Suppressor macrophage treated with lipopolysaccharide for 1 hour (primary cell): ENCODE results near the gene FBXO15.

Experiments used
- DNase-seq, 3 donors: peaks; one replicate each; pipeline ENCODE4 v3.0.0-alpha.2; 2020 to 2022

Gene FBXO15

DNA sequence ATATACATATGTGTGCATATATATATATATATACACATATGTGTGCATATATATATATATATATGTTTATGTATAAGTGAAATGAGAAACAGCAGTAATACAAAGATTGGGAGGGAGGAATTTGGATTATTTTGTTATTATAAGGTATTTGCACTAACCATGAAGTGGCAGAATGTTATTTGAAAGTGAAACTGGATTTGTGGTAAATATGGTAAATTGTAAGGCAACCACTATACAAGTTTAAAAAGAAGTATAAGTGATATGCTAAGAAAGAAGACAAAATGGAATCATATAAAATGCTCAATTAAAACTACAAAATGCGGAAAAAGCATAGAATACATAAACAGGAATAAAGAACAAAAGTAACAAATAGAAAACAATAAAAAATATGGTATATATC is 37.5 kb downstream of the FBXO15 start:
- no peak for DNase-seq

DNA sequence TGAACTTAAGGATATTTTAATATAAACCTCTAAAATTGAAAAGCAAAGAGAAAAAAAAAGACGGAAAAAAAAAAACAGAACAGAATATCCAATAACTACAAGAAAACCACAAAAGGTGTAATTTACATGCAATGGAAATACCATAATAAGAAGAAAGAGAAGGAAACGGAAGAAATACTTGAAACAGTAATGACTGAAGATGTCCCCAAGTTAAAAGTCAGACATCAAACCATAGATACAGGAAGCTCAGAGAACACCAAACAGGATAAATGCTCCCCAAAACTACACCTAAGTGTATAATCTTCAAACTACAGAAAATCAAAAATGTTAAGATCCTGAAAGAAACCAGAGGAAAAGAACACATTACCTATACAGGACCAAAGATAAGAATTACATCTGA is 39.2 kb downstream of the FBXO15 start:
- no peak for DNase-seq

DNA sequence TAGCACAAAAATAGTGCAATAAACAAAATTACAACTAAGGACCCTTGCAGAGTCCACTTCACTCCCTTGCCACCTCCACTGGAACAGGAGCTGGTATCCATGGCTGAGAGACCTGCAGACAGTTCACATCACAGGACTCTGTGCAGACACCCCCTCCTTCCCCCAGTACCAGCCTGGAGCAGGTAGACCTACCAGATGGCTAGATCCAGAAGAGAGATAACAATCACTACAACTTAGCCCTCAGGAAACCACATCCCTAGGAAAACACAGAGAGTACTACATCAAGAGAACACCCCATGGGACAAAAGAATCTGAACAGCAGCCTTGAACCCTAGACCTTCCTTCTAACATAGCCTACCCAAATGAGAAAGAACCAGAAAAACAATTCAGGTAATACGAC is 49.8 kb downstream of the FBXO15 start:
- DNase-seq = no peak

DNA sequence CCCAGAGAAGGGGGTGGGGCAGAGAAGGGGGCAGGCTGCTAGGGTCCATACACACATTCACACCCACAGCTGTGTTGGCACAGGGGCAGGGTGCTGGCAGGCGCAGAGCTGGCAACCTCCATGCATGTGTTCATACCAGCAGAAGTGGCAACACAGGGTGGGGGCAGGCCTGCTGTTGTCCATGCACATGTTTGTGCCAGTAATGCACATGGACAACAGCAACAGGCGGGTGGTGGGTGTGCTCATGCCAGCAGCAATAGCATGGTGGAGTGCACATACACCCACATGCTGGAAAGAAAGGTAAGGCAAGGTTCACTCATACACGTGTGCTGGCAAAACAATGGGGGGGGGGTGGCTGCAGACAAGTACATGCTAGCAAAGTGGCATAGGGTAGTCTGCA is 54.7 kb downstream of the FBXO15 start:
- no peak for DNase-seq

DNA sequence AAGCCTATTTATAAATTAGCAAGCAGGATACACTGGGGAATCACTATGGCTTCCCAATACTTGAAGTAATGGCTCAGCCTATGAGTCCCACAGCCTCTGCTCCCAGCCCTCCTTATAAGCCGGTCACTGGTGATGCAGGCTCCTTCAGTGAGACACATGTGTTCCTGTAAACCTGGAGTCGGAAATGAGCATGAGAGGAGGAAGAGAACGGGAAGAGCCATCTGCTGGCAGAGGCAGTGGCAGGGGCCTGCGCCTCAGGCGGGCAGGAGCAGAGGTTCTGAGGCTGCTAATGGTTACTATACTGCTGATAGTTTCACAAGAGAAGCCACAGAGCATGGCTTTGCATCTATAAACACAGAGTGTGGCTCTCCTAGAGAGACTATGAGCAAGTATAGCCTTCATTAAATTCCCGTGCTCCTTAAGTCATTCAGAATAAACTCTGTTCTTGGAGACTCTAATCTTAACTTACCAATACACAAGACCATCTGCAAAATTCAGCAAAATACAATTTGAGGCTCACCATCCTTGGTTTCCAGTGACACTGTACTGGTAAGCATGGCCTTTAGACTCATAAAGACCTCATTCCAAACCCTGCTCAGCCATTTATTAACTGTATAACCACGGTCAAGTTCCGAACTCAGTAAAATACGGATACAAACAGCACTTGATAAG is 63.3 kb downstream of the FBXO15 start:
- DNase-seq = no peak

DNA sequence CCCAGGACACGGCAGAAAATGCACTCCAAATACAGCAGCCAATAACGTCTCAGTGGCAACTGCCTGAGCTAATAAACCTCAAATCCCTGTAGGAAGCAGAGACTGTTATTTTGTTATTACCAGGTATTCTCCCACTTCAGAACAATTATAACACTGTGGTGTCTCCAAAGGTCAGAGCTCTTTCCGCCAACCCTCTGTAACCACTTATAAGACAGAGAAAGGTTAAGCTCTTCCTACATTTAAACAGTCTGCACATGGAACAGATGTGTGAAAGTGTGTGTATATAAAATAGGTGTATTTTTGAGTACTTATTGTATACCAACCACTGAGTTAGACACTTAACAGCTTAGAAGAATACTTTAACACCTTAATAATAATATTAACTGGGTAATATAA is 64.1 kb downstream of the FBXO15 start:
- DNase-seq = no peak

DNA sequence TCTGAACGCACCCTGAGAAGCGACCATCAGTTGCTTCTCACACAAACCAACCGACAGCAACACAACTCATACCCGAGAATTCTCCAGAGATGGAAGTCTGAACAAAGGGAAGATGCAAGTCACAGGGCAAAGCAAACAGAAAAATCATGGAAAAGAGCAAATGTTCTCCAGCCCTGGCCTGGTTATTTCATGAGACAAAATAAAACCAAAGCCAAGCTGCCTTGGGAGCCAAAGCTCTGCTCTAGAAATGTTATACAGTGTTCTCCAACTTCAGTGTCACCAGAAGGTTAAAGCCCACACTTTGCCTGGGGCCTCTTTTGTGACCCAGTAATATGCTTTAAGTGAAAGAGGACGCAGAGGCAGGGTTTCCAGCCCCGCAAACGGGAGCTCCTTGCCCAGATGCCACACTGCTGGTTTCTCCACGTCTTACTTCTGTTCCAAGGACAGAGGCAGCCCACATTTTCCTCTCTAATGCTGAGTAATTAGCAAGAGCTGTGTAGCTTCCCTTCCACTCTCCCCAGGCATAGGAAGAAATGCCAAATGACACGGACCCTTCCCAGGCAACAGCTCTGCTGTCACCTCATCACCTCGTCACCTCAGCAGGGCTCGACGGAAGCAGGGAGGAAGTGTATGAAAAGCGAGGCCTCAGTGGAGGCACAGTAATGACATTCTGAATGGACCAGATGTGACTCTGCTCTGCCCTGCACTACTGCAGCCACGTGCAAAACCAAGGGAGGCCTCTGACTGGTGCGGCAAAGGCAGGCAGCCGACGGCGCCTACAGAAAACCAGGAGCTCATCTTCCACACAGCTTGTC is 64.7 kb downstream of the FBXO15 start:
- no peak for DNase-seq

DNA sequence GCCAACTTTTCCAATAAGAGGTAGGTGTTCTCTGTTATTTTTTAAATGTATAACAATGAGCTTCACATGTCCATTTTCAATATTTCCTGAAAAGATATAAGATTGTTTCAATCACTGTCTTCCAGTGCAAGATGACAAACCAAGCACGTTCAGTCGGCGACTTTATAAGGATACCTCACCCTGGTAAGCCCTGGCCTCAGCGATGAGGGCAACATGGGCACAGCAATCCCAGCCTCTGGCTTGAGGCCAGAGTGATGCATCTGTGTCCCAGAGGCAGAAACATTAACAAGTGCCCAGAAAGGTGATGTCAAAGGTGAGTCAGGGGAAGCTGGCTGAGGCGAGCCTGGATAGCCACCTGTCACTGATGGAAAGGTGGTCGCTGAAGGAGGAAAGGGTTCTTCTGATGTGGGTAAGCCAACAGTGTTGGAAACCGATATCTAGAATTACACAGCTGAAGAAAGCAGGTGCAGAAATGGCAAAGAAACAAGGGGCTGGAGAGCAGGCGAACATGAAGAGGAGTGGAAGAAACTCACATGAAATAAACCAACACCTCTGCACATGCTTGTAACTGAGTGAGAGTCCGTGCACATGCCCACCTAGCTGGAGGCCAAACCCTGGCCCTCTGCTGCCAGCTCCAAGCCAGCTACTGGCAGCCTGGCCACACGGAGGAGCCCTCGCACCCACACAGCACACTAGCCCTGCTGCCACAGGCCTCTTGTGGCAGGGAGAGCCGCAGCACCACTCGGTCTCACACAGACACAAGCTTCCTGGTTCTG is 65.5 kb downstream of the FBXO15 start:
- peak; percentile 58 to 70 (median 59) for DNase-seq

DNA sequence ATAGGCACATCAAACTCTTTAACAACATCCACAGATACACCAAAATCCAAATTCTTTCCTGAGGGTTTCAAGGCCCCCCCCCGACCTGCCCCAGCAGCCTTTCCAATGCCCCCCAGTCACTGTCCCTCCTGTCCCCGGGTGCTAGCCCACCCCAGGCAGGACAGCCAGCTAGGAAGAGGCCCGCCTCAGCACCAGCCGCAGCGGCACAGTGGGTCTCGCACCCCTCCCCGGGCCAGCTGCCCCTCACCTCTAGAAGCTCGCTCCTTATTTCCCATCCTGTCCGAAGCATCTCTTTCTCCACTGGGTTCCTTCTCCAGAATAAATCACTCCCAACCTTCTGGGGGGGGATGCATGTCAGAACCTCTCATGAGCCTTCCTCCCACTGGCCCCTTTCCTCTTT is 69.4 kb downstream of the FBXO15 start:
- no peak for DNase-seq

DNA sequence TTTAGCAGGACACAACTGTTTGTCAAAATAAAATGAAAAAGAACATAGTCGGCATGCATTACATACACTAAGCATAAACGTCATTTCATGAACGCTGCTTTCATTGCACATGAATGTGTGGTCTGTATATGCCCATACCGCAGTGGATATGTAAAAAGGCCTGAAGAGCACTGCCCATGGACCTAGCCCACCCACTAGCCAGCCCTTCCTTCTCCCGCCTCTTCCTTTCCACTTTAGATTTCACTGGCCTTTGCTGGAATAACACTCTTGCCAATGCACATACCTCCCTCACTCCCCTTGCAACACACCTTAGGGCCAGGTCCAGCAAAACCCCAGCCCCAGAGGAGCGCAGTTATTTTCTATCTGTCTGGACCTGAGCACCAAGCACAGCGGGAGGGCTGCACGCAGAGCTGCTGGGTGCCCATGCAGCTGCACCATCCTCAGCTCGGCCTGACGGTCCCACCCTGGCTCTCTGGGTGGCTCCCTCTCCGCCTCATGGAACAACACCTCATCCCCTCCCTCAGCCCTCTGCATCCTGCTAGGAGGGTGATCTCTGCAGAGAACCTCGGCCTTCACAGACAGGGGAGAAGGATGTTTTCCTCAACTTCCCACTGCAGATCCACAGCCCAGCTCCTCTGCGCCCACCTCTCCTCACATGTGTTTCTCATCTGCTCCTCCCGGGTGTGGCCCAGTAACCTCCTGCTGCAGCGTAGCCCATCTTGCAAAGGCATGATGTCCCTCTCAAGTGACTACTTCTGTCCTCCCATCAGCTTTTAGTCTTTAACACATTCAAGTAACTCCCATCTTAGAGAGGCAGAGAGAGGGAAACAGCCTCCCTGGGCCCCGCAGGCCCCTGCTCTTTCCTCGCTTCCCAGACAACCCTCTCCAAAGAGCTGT is 72.7 kb downstream of the FBXO15 start:
- DNase-seq = no peak

DNA sequence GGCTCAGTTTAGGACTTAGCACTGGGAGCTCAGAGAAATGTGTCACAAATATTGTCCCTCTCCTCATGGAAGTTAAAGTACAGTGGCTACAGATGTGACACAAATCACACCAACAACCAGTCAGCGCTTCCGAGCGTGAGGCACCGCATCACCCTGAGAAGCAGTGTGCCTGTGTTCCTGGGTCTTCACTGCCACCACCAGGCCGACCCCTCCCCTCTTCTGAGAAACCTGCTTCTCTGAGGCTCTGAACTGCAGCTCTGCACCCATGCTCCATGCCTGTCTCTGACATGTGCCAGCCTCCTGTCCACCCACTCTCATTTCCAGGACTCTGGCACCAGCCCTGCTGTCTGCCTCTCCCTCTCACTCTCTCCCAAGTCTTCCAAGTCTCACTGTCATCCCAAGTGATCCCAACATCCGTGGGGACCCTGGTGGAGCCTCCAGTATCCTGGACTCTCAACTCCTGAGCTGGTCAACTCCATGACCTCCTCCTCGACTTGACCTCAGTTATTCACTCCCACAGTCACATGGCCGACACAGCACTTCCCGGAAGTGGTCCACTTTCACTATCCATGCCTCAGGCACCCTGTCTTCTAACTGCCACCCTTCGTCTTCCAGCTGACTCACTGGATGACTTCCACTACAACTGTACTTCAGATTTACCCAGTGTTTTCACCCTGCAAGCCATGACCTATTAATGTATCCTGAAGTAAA is 73.5 kb downstream of the FBXO15 start:
- no peak for DNase-seq

DNA sequence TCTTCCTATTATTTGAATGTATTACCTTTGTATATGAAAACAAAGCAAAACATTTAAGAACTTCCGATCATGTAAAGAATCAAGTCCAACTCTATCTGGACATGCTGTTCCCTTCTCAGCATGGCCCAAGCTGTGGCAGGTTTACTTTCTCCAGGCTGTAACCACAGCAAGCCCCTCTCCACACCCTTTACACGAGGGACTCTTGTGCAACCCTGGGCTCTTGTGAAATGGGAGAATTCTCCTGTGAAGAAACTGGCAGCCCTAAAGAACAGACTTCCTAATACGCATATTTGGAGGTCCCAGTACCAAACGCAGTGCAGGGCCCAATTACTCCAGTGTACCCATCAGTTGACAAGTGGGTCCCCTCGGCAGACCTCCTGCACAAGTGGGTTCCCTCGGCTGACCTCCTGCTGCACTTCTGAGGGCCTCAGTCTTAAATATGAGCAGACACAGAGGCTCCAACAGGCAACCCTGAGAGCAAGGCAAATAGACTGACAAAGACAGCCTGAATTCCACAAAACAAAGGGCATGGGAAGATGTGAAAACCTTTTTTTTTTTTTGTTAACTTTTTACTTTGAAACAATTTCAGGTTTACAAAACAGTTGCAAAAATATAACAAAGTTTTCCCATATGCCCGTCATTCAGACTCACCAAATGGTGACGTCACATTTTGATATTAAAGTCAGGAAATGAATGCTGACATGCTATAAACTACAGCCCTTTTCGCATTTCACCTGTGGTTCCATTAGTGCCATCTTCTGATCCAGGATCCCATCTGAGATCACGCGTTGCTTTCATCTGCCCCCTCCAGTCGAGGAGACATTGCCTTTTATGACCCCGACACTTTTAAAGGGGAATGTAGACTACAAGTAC is 78.2 kb downstream of the FBXO15 start:
- DNase-seq = peak; percentile 49 to 61 (median 52)

DNA sequence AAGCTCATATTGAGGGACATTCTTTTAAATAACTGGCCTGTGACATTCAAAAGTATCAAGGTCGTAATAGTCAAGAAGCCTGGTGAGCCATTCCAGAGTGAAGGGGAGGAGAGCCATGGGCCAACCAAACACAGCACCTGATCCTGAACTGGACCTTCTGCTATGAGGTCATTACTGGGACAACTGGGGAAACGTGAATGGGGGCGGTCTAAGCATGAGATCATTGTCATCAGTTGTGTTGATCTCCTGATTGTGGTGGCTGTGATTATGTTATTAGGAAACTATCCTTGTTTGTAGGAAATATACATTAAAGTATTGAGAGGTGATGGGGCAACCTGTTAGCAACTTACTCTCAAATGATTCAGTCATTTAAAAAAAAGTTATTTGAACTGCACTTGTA is 79.3 kb downstream of the FBXO15 start:
- peak; percentile 49 to 52 (median 51) for DNase-seq

DNA sequence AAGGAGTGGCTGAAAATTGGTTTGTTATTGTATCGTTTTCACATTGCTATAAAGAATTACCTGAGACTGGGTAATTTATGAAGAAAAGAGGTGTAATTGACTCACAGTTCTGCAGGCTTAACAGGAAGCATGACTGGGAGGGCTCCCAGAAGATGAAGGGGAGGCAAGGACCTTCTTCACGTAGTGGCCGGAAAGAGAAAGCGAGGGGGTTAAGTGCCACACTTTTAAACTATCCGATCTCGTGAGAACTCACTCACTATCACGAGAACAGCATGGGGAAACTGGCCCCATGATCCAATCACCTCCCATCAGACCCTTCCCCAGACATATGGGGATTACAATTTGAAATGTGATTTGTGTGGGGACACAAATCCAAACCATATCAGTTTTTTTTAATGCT is 81.6 kb downstream of the FBXO15 start:
- DNase-seq = no peak

DNA sequence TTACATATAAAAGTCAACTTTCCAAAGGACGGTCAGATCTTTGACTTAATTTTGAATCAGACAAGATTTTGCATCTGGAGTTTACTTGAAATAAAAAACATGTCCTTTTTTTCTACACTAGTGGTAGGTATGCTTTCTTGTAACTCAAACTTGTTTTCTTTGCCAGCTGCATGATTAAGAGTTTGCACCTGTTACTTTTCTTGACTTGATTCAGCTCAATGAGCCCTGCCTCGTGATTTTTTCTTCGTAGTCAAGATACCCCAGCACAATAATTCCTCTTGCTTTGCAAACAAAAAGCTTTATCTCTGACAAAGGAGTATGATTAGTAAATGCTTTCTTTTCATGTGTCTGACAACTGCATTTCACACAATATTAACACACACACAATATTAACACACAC is 82.3 kb downstream of the FBXO15 start:
- DNase-seq = no peak

DNA sequence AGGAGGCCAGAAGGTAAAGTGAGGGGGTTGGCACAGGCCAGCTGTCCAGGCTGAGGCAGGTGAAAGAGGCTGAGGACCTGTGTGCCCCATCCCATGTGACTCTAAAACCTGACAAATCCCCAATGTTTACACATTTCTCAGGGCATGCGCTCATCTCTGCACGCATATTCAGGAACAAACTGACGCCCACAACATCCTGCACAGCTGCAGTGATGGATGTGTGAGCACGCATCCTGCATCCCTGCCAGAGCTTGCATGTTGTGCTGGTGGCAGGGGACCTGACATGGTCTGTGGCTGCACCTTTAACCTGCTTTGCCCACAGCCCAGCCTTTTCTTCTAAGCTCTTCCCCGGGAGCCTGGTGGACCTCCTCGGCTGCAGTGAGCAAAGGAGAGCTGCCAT is 83.1 kb downstream of the FBXO15 start:
- DNase-seq = peak in 1 of 3 donors; percentile 28

DNA sequence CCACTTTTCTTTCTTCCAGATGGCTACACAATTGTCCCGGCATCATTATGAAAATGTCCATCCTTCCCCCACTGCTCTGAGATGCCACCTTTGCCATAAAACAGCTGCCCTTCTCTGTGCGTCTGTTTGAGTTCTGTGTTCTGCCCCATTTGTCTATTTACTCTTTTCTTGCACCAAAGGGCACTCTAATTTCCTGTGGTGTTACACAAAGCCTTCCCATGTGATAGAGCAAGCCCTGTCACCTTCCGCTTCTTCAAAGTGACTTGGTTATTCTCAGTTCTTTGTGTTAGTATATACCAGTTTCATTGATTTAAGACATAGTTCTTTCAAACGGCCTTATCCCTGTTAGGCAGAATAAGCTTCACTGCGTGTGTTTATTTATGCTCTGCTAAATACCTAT is 84.1 kb downstream of the FBXO15 start:
- no peak for DNase-seq

DNA sequence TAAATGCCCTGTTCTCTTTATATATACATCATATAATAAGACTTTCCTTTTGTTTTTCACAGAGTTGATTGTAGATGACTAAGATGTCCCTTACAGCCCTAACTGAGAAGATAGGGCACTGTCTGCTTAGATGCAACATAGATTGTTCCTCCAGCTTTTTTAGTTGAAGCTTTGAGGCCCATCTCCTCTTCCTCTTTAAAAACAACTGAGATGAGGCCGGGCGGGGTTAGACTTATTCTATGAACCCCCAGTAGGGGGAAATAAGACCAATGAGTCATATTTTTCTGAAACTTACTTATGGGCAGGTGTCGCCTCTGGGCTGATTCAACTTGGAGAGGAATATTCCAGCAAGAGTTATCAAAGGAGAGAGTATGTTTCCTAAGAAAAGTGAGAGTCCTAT is 84.6 kb downstream of the FBXO15 start:
- peak in 2 of 3 donors; percentile 9 to 12 for DNase-seq

DNA sequence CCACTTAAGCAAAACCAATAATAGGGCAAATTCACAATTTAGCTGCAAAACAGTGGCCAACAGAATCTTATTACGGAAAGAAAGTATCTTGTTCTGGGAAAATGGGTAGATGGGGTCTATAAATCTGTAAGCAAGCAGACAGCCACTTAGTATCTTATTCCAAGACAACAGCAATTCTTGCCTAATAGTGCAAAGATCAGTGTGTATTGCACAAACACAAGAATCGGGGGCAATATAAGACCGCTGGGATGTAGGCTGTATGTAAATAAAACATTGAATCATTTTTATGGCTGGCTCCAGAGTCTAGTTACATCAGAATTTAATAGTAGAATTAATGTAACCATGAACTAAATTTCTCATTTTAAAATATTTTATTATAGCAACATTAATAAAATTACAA is 85.6 kb downstream of the FBXO15 start:
- DNase-seq = no peak

DNA sequence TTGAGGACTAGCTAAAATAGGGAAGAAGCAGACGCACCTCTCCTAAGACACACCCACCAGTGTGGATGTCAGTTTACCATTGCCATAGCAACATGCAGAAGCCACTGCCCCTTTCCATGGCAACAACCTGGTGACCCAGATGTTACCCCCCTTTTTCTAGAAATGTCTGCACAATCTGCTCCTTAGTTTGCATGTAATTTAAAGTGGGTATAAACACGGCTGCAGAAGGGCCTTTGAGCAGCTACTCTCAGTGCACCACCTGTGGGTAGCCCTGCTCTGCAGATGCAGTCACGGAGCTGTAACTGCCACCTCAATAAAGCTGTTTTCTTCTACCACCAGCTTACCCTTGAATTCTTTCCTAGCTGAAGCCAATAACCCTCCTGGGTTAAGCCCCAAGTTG is 87.1 kb downstream of the FBXO15 start:
- no peak for DNase-seq

DNA sequence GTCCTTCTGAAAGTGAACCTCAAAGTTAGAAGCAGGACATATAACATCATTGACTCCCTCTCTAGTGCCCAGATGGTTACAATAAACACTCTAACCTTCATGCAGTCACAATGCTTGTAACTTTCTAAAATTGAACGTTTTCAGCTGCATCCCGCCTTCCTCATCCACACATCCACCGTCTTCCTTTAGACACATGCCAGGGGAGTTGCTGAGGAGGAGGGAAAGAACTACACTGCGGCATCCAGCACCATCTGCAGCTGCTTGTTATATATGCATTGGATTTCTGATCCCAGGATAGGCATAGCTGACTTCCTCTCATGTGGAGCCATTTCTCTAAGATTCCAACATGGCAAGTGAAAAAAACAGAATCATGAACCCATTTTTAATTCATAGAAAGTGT is 96.8 kb downstream of the FBXO15 start:
- no peak for DNase-seq
